IPS DF 6.9 (cell line): ENCODE data around the gene CCDC106.

Source experiments
- DNase-seq: peaks from one replicate; pipeline ENCODE4 v3.0.0-alpha.2; 2013; ENCODE audit warnings: low read depth, low spot score
- H3K27ac ChIP-seq: one replicate; pipeline ENCODE4 v1.5.1; 2013; ENCODE audit warnings: low read length, control low read depth
- H3K27me3 ChIP-seq: 2 replicates; pipeline ENCODE4 v1.6.1; 2013; ENCODE audit warnings: mild to moderate bottlenecking, low read length; ENCODE audit not compliant: control insufficient read depth, insufficient read depth
- H3K36me3 ChIP-seq: 2 replicates; pipeline ENCODE4 v1.6.1; 2013; ENCODE audit warnings: low read length; ENCODE audit not compliant: control insufficient read depth, insufficient read depth
- H3K4me1 ChIP-seq: 2 replicates; pipeline ENCODE4 v1.6.1; 2013; ENCODE audit warnings: low read length; ENCODE audit not compliant: control insufficient read depth, insufficient read depth
- H3K4me3 ChIP-seq: 2 replicates; pipeline ENCODE4 v1.5.1; 2013; ENCODE audit warnings: mild to moderate bottlenecking, low read length
- H3K9me3 ChIP-seq: 2 replicates; pipeline ENCODE4 v1.6.1; 2013; ENCODE audit warnings: low read length, inconsistent platforms; ENCODE audit not compliant: control insufficient read depth, insufficient read depth
- WGBS: extraction: QIAGEN DNeasy Blood & Tissue Kit; methylation state at CpG from one replicate; pipeline ENCODE4 v1.1.7; 2013; ENCODE audit warnings: mixed read lengths, missing lambda C conversion rate; ENCODE audit not compliant: insufficient read length, insufficient coverage; 5-methylcytosine and 5-hydroxymethylcytosine counted together

Gene CCDC106

DNA sequence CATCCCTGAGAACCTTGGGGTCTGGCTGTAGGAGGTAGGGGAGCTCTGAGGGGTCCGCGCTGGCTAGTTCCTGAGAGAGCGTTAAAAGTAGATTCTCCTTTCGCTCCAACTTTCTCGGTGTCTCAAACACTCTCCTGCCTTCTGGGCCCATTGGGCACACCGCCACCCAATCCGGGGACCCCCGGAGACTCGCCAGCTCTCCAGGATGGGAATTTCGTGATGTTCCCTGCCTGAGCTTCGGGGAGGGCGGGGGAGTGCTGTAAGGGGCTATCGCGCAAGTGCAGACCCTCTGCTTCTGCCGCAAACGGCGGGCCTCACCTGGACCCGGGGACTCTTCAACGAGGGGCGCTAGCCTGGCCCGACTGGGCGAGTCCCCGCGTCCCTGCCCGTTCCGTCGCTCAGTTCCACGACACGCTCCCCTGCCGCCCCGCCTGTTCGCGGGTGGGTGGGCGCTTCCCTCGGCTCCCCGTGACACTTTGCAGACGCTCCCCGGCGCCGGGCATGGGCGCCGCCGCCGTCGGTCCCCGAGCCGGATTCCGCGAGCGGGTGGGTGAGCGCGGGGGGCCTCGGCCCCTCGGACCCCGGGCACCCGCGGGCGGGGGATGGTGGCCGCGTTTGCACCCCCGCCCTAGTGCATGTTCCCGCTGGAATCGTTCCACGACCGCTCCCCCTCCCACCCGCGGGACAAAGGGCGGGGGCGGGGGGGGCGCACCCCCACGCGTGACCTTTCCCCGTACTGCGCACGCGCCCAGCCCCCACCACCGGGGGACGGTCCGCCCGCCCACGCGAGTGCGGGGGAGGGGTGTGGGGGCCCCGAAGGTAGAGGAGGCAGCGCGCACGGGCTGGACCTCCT lies at the start of gene CCDC106:
Gene CCDC106, plus strand, starts transcription at position 481 of the 853 bp plus-strand sequence. CDS start 835 bp downstream, outside the sequence.
- no CpG with 5 or more reads among the region's 87 CpGs for WGBS

DNA sequence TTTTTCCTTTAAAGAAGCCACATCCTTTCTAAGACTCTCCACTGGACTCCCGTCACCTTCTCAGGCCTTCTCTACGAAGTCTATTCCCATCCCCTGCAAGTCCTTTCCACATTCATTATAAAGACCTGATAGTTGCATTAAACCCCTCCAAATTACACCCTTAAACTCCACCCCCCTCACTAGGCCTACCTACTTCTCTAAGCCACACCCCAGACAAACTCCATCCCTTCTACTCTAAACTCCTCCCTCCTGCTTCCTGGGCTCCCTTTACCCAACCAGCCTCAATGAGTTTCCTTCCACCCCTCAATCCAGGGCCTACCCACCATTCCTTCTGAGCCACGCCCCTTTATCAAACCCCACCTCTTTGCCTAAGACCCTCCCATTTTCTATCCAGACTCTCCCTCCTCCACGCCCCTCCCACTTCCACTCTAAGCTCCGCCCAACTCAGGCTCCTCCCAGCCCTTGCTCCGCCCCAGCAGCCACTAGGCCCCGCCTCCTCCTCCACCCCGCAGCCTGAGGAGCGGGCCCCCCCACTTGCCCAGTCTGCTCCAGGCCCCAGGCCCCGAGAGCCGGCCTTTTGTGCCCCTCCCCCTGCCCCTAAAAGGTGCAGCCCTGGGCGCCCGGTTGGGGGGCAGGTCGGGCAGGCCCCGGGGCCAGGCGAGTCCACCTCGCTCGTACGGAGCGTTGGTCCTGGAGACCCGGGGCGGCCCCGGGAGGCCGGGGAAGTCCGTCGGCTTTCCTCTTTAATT lies 49.1 kb upstream of the CCDC106 start:
- DNase-seq = peak; percentile 94
- no peaks in the 10 kb centered on the region for H3K27me3 ChIP-seq
- no peaks in the 10 kb centered on the region for H3K36me3 ChIP-seq
- WGBS = no CpG with 5 or more reads among the region's 26 CpGs
- peaks cover 1% of the 10 kb centered on the region for H3K4me1 ChIP-seq
- no peaks in the 10 kb centered on the region for H3K9me3 ChIP-seq
- peak overlapping the region; percentile 68; the same call in 1 of the 2 replicates for H3K4me3 ChIP-seq
- no peak overlapping the region for H3K27ac ChIP-seq

More for the DNA sequence above, at the start of gene CCDC106:
- Histone ChIP-seq H3K27ac (no peak within 1 kb of the TSS), H3K4me1 (0 out of 2 replicates have a peak, but pooled peaks cover 3% of the 10 kb centered on the region), H3K4me3 (peak within 1 kb of the TSS; percentile 86), H3K27me3 (no peaks in the 10 kb centered on the region), H3K36me3 (peaks cover 8% of the 10 kb centered on the region), H3K9me3 (no peaks in the 10 kb centered on the region)
- DNase-seq = no peak

DNA sequence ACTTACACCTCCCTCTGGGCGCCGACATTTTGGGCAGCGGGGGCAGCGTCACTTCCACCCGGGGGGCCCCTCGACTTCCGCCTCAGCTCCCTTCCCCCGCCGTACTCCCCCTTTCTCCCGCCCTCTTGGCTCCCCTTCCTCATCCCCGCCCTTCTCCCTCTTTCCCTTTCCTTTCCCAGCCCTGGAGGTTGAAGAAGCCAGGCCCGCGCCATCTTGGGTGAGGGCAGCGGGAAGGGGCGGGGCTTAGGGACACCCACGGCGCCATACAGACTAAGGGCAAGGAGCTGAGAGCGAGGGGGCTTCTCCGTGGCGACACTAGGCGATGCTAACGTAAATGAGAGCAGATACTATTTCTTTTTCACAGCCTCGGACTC lies 48.6 kb upstream of the CCDC106 start, which contains the start of gene FIZ1:
Gene FIZ1, minus strand, starts transcription at position 50 of the 374 bp plus-strand sequence. CDS start 1,652 bp downstream, outside the sequence.
- peaks cover 1% of the 10 kb centered on the region for H3K4me1 ChIP-seq
- no peaks in the 10 kb centered on the region for H3K27me3 ChIP-seq
- no peak for DNase-seq
- no CpG with 5 or more reads among the region's 23 CpGs for WGBS
- no peaks in the 10 kb centered on the region for H3K36me3 ChIP-seq
- H3K9me3 ChIP-seq = no peaks in the 10 kb centered on the region
- H3K27ac ChIP-seq = no peak within 1 kb of the TSS
- peak within 1 kb of the TSS; percentile 68; the same call in 1 of the 2 replicates for H3K4me3 ChIP-seq

DNA sequence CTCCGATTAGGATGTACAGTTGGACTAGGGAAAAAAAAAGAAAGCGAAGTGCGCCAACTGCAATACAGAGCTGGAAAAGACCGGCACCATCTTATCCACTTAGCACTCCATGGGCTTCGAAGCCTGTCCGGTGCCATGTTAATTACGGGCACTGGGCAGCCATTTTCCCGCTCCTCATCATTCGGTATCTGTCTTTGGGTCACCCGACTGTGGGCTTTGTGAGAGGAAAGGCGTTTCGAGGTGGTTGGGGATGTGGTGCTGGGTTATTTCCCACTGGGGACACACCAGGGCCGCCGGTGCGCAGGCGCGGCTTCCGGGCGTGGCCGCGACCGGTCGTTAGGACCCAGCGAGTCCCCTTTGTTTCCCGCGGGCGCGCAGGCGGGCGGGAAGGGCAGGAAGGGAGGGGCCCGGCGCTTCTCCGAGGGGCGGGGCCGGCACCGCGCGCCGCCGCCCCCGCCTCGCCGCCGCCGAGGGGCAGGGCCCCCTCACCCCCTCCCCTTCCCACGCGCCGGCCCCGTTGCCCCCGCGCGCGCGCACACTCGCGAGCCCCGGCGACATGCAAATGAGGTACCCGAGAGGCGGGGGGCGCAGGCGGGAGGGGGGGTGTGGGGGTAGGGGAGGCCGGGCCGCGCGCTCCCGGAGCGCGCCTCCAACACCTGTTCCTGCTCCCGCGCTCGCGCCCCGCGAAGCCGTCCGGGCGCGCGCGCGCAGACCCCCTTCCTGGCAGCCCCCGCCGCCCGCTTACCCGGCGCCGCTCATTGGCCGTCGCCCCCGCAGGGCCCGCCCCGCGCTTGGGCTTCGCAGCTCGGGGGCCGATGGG lies 48.0 kb upstream of the CCDC106 start, which contains the start of gene ZNF524:
Gene ZNF524, plus strand, starts transcription at position 447 of the 820 bp plus-strand sequence. CDS start 1,825 bp downstream, outside the sequence.
- no CpG with 5 or more reads among the region's 97 CpGs for WGBS
- H3K4me3 ChIP-seq = peak within 1 kb of the TSS; percentile 68; the same call in 1 of the 2 replicates
- no peaks in the 10 kb centered on the region for H3K9me3 ChIP-seq
- H3K4me1 ChIP-seq = peaks cover 1% of the 10 kb centered on the region
- H3K36me3 ChIP-seq = no peaks in the 10 kb centered on the region
- no peaks in the 10 kb centered on the region for H3K27me3 ChIP-seq
- H3K27ac ChIP-seq = no peak within 1 kb of the TSS
- no peak for DNase-seq

DNA sequence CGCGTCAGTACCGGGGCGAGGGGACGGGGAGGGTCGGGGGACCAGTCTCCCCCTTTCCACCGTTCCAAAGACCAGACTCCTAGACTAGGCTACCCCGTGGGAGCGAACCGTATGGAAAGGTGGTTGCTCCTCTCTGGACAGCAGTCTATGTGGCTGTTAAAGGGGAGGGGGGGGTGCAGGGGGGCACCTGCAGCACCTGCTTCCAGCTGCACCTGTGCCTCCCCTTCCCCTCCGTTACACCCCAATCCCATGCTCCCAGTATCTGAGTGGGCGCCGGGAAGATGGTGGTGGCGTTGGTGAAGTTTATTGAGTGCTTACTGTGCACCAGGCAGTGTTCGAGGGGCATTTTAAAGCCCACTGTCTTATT lies 47.4 kb upstream of the CCDC106 start:
- no peak for DNase-seq
- Histone ChIP-seq H3K9me3 (no peaks in the 10 kb centered on the region), H3K27ac (no peak overlapping the region), H3K27me3 (no peaks in the 10 kb centered on the region), H3K4me3 (peak overlapping the region; percentile 68; the same call in 1 of the 2 replicates), H3K4me1 (peaks cover 1% of the 10 kb centered on the region), H3K36me3 (no peaks in the 10 kb centered on the region)
- no CpG with 5 or more reads among the region's 15 CpGs for WGBS

DNA sequence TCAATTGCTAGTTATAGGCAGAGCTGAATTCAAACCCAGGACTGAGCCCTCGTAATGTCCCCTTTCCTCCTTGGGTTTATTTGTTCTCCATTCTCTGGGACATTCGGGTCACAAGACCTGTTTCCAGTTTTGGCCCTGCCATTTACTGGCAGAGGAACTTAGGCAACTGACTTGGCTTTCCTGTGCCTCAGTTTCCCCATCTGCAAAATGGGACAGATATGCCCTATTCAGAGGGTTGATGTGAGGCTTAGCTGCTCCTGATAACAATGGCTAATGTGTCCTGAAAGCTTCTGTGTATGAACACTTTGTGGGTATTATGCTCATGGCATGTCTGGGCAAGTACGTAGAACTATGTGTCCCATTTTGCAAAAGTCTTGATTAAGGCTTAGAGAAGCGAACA lies 46.9 kb upstream of the CCDC106 start:
- no peak overlapping the region; the same call in 1 of the 2 replicates for H3K4me3 ChIP-seq
- H3K27me3 ChIP-seq = no peaks in the 10 kb centered on the region
- WGBS = no CpG with 5 or more reads among the region's 4 CpGs
- DNase-seq = no peak
- no peaks in the 10 kb centered on the region for H3K36me3 ChIP-seq
- peaks cover 1% of the 10 kb centered on the region for H3K4me1 ChIP-seq
- no peak overlapping the region for H3K27ac ChIP-seq
- no peaks in the 10 kb centered on the region for H3K9me3 ChIP-seq

DNA sequence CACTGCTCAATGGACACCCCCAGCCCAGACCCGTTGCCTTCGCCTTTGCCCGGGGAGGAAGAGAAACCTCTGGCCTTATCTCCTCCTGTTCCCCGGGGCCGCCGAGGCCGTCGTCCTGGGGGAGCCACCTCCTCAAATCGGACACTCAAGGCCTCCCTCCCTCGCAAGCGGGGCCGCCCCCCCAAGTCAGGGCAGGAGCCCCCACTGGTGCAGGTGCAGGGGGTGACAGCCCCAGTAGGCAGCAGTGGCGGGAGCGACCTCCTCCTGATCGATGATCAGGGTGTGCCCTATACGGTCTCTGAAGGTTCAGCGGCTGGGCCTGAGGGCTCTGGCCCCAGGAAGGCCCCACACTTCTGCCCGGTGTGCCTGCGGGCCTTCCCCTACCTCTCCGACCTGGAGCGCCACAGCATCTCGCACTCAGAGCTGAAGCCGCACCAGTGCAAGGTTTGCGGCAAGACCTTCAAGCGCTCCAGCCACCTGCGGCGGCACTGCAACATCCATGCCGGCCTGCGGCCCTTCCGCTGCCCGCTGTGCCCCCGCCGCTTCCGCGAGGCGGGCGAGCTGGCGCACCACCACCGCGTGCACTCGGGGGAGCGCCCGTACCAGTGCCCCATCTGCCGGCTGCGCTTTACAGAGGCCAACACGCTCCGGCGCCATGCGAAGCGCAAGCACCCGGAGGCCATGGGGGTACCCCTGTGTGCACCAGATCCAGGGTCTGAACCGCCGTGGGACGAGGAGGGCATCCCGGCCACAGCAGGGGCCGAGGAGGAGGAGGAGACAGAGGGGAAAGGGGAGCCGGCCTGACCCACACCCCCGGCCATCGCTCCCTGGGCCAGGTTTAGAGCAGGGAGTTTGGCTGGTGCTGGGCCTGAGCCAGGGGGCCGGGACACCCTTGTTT lies 45.7 kb upstream of the CCDC106 start:
- no peaks in the 10 kb centered on the region for H3K36me3 ChIP-seq
- H3K9me3 ChIP-seq = no peaks in the 10 kb centered on the region
- H3K4me3 ChIP-seq = no peak overlapping the region
- DNase-seq = no peak
- H3K27me3 ChIP-seq = no peaks in the 10 kb centered on the region
- no peak overlapping the region for H3K27ac ChIP-seq
- H3K4me1 ChIP-seq = peaks cover 1% of the 10 kb centered on the region
- no CpG with 5 or more reads among the region's 60 CpGs for WGBS

DNA sequence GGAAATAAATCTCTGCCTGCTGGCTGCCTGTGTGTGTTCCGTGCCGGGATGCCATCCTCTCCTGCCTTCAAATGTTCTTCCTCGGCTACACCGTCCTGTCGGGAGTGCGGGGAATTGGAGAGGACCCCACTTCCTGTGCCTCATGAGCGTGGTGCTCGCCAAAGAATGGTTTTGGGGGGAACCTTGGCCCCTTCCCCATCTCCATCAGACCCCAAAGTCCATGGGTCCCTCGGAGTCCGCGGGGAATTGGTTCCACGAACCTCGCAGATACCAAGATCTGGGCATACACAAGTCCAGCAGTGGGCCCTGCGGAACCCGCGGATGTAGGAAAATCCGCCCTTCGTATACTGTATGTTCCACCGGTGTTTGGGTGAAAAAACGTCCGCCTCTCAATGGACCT lies 44.9 kb upstream of the CCDC106 start:
- no peaks in the 10 kb centered on the region for H3K36me3 ChIP-seq
- H3K4me3 ChIP-seq = no peak overlapping the region
- WGBS = no CpG with 5 or more reads among the region's 21 CpGs
- H3K4me1 ChIP-seq = peaks cover 1% of the 10 kb centered on the region; the same call in 1 of the 2 replicates
- no peak overlapping the region for H3K27ac ChIP-seq
- H3K27me3 ChIP-seq = no peaks in the 10 kb centered on the region
- no peak for DNase-seq
- H3K9me3 ChIP-seq = no peaks in the 10 kb centered on the region

DNA sequence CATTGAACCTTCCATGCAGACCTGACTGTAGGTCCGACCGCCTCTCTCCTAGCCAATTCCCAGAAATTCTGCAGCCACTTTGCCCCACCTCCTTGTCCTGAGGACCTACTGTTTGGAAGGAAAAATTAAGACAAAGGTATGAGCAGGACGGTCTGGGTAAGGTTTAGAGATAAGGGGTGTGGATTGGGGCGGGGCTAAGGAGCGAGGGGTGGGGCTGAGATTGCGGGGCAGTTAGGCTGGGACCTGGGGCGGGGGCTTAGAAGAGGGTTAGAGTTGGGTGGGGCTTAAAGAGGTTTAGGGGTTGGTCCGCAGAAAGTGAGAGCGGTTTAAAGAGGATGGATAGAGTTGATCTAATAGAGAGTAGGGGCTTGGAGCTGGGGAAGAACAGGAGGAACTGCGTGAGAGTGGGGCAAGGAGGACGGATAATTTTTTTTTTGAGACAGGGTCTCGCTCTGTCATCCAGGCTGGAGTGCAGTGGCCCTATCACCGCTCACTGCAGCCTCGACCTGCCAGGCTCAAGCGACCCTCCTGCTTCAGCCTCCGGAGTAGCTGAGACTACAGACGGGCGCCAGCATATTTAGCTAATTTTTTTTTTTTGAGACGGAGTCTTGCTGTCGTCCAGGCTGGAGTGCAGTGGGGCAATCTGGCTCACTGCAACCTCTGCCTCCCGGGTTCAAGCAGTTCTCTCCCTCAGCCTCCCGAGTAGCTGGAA lies 44.3 kb upstream of the CCDC106 start:
- H3K36me3 ChIP-seq = no peaks in the 10 kb centered on the region
- peaks cover 1% of the 10 kb centered on the region; the same call in 1 of the 2 replicates for H3K4me1 ChIP-seq
- H3K27ac ChIP-seq = no peak overlapping the region
- no peak for DNase-seq
- no peak overlapping the region for H3K4me3 ChIP-seq
- H3K27me3 ChIP-seq = no peaks in the 10 kb centered on the region
- WGBS = 100% methylated on average over 2 of the region's 22 CpGs
- no peaks in the 10 kb centered on the region for H3K9me3 ChIP-seq
